SK-N-SH (cell line): Measurements from ENCODE around the gene GDA. TPM values are rescaled to one million over a fixed set of nuclear protein-coding genes. Genes with fewer than 3 reads are reported as not detected.

Source experiments
- CTCF ChIA-PET: fragments of 300-600, 350-600 bp; formaldehyde crosslinking; extraction: SDS; loops from one replicate; lab custom pipeline; 2021; lab: Yijun Ruan, JAX
- POLR2A ChIA-PET: fragments of 350-600 bp; sonication (Branson Sonifier 250); formaldehyde crosslinking; extraction: SDS; loops from one replicate; lab custom pipeline; 2020; ENCODE audit warnings: antibody characterized with exemption, inconsistent platforms; lab: Yijun Ruan, JAX
- DNase-seq: peaks from one replicate; pipeline ENCODE4 v3.0.0; 2012
- H2AFZ ChIP-seq: fragments of 200-600 bp; sonication (generic); 2 replicates; pipeline ENCODE4 v1.8.1; 2016; ENCODE audit warnings: antibody characterized with exemption, mild to moderate bottlenecking, low read depth
- H3F3A ChIP-seq: fragments of 200-600 bp; sonication (generic); replicated peaks from 2 replicates; pipeline ENCODE3; 2016; ENCODE audit warnings: antibody characterized with exemption, mild to moderate bottlenecking; ENCODE audit not compliant: insufficient read depth
- H3K27ac ChIP-seq, 2 experiments: fragments of 200-500 bp in 1 of 2; fragments of 200-600 bp in 1 of 2; sonication (Bioruptor generic) in 1 of 2; sonication (generic), shearing (Covaris generic) in 1 of 2; 2 replicates each; pipeline versions ENCODE4 v1.5.1 to v1.6.1; 2014 to 2016; ENCODE audit warnings: low read depth in 2 of 2, inconsistent platforms in 1 of 2, low read length in 1 of 2, mild to moderate bottlenecking in 1 of 2, mixed read lengths in 1 of 2
- H3K27me3 ChIP-seq: fragments of 200-600 bp; sonication (generic), shearing (Covaris generic); 2 replicates; pipeline ENCODE4 v1.6.1; 2016; ENCODE audit warnings: mixed run types; ENCODE audit not compliant: insufficient read depth
- H3K36me3 ChIP-seq, 2 experiments: fragments of 200-500 bp in 1 of 2; fragments of 200-600 bp in 1 of 2; sonication (Bioruptor generic) in 1 of 2; sonication (generic) in 1 of 2; replicated peaks in 1 of 2; 2 replicates each; pipeline versions ENCODE3 to v1.5.1; 2014 to 2016; ENCODE audit warnings: low read length in 1 of 2, mild to moderate bottlenecking in 1 of 2; ENCODE audit not compliant: insufficient read depth in 2 of 2, control insufficient read depth in 1 of 2
- H3K4me1 ChIP-seq, 2 experiments: fragments of 200-500 bp in 1 of 2; fragments of 200-600 bp in 1 of 2; sonication (Bioruptor generic) in 1 of 2; sonication (generic), shearing (Covaris generic) in 1 of 2; 2 replicates each; pipeline versions ENCODE4 v1.5.1 to v1.6.1; 2014 to 2016; ENCODE audit warnings: low read depth in 1 of 2, low read length in 1 of 2, mixed run types in 1 of 2; ENCODE audit not compliant: insufficient read depth in 2 of 2, control insufficient read depth in 1 of 2
- H3K4me2 ChIP-seq: fragments of 200-600 bp; sonication (generic), shearing (Covaris generic); 2 replicates; pipeline ENCODE4 v1.6.1; 2017; ENCODE audit warnings: mixed run types
- H3K4me3 ChIP-seq, 2 experiments: fragments of 200-500 bp in 1 of 2; fragments of 200-600 bp in 1 of 2; sonication (Bioruptor generic) in 1 of 2; sonication (generic), shearing (Covaris generic) in 1 of 2; 2 replicates each; pipeline versions ENCODE4 v1.5.1 to v1.8.1; 2014 to 2016; ENCODE audit warnings: low read depth in 2 of 2, inconsistent platforms in 1 of 2, low read length in 1 of 2, mild to moderate bottlenecking in 1 of 2, mixed read lengths in 1 of 2, moderate library complexity in 1 of 2
- H3K79me2 ChIP-seq: fragments of 200-600 bp; sonication (generic); 2 replicates; pipeline ENCODE4 v1.8.1; 2017; ENCODE audit warnings: mild to moderate bottlenecking; ENCODE audit not compliant: insufficient read depth
- H3K9ac ChIP-seq: fragments of 200-600 bp; sonication (generic); 2 replicates; pipeline ENCODE4 v1.6.1; 2017; ENCODE audit warnings: mixed run types
- H3K9me2 ChIP-seq: fragments of 200-600 bp; sonication (generic); 2 replicates; pipeline ENCODE4 v1.6.1; 2017; ENCODE audit warnings: mixed run types
- H3K9me3 ChIP-seq: fragments of 200-600 bp; sonication (generic); 2 replicates; pipeline ENCODE4 v1.6.1; 2017; ENCODE audit warnings: mixed run types, mild to moderate bottlenecking, moderate library complexity
- H4K20me1 ChIP-seq: fragments of 200-600 bp; sonication (generic); 2 replicates; pipeline ENCODE4 v1.6.1; 2017; ENCODE audit warnings: mild to moderate bottlenecking, mixed run types; ENCODE audit not compliant: insufficient read depth
- EP300 ChIP-seq, 2 experiments: IDR thresholded peaks; 2 replicates each; pipeline versions ENCODE4 v1.4.0 to v1.6.1; 2012; ENCODE audit warnings: borderline replicate concordance in 1 of 2, low read depth in 1 of 2, low read length in 1 of 2
- GABPA ChIP-seq: IDR thresholded peaks from 2 replicates; pipeline ENCODE4 v1.4.0; 2012; ENCODE audit warnings: low read depth, mild to moderate bottlenecking
- JUND ChIP-seq: IDR thresholded peaks from 2 replicates; pipeline ENCODE4 v1.4.0; 2012
- POLR2AphosphoS5 ChIP-seq: IDR thresholded peaks from 2 replicates; pipeline ENCODE4 v1.6.1; 2012; ENCODE audit warnings: low read depth, low read length
- RAD21 ChIP-seq: IDR thresholded peaks from 2 replicates; pipeline ENCODE4 v1.6.1; 2012; ENCODE audit warnings: mild to moderate bottlenecking, low read length
- RCOR1 ChIP-seq: fragments of 150-350 bp; IDR thresholded peaks from 2 replicates; pipeline ENCODE4 v1.6.1; 2017; ENCODE audit warnings: antibody characterized with exemption, low read length
- RFX5 ChIP-seq: IDR thresholded peaks from 2 replicates; pipeline ENCODE4 v1.6.1; 2012; ENCODE audit warnings: mild to moderate bottlenecking, improper control_type of control experiment, low read length
- RXRA ChIP-seq: IDR thresholded peaks from 2 replicates; pipeline ENCODE4 v1.4.0; 2012; ENCODE audit warnings: low read depth, mild to moderate bottlenecking, borderline replicate concordance
- SIN3A ChIP-seq: IDR thresholded peaks from 2 replicates; pipeline ENCODE4 v1.6.1; 2012; ENCODE audit warnings: low read depth, mild to moderate bottlenecking, low read length, moderate library complexity, borderline replicate concordance
- SMC3 ChIP-seq: IDR thresholded peaks from 2 replicates; pipeline ENCODE4 v1.6.1; 2012; ENCODE audit warnings: low read depth, low read length, improper control_type of control experiment
- TAF1 ChIP-seq: IDR thresholded peaks from 2 replicates; pipeline ENCODE4 v1.6.1; 2012; ENCODE audit warnings: low read depth, mild to moderate bottlenecking, low read length, moderate library complexity, borderline replicate concordance
- TEAD4 ChIP-seq: IDR thresholded peaks from 2 replicates; pipeline ENCODE4 v1.4.0; 2012; ENCODE audit warnings: mild to moderate bottlenecking, borderline replicate concordance; ENCODE audit not compliant: insufficient read depth
- WGBS: methylation state at CpG from one replicate; pipeline ENCODE4 v1.1.6; 2017; ENCODE audit warnings: low lambda C conversion rate; 5-methylcytosine and 5-hydroxymethylcytosine counted together
- polyA plus RNA-seq, 3 experiments: library from polyadenylated mRNA; depleted of rRNA; stranded (reverse); fragments of >200 nt; gene quantifications; 2 replicates each; pipeline ENCODE4 v1.2.3, GENCODE V29; 2012
- TF ChIP-seq, protein P1 (sequence below): IDR thresholded peaks from 2 replicates; pipeline ENCODE4 v1.4.0; 2012; ENCODE audit warnings: low read depth
- TF ChIP-seq, protein P2 (sequence below): fragments of 200-600 bp; sonication (generic); IDR thresholded peaks from 2 replicates; pipeline ENCODE4 v1.6.1; 2017; ENCODE audit warnings: antibody characterized with exemption, mild to moderate bottlenecking, moderate library complexity
- TF ChIP-seq, protein P3 (sequence below): IDR thresholded peaks from 2 replicates; pipeline ENCODE4 v1.6.1; 2012; ENCODE audit warnings: mild to moderate bottlenecking, low read depth, low read length, moderate library complexity

GDA gene
- polyA plus RNA-seq, 1 of the 3 experiments (the other 2 are of a cell fraction), result not detected

DNA sequence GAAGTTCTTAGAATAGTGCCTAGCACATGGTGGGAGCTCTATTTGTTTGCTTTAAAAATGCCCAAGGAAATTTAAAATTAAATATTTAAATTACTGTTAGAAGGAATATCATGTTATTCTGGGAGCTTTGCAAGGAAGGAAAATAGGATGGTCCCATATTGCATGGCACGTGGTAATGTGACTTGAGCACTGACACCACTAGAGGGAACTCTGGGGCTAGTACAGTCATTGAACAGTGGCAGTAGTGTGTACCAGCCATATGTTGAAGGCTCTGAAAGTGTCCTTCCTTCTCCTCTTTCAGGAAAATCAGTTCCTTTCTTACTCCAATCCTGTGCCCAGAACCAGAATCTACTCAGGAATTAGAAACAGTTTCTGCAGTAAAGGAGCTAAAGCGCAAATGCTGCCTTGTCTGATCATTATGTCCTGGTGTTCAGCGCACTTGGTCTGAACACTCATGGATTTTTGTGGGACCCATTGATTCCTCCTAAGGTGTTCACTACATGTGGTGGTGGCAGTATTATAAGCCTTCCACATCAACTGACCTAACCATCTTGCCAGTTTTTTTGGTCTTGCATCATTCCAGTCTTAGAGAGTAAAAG is 54.1 kb downstream of the GDA start:
- H3K4me2 ChIP-seq, result no peak overlapping the region
- no peaks in the 10 kb centered on the region; the same call in 1 of the 2 replicates for H3K27me3 ChIP-seq
- H3K4me3 ChIP-seq, result no peak overlapping the region
- TF ChIP-seq, protein P1, sequence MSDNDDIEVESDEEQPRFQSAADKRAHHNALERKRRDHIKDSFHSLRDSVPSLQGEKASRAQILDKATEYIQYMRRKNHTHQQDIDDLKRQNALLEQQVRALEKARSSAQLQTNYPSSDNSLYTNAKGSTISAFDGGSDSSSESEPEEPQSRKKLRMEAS, result 0 out of 2 replicates have a peak, but pooled peaks have one; percentile 27
- TF ChIP-seq, protein P2, sequence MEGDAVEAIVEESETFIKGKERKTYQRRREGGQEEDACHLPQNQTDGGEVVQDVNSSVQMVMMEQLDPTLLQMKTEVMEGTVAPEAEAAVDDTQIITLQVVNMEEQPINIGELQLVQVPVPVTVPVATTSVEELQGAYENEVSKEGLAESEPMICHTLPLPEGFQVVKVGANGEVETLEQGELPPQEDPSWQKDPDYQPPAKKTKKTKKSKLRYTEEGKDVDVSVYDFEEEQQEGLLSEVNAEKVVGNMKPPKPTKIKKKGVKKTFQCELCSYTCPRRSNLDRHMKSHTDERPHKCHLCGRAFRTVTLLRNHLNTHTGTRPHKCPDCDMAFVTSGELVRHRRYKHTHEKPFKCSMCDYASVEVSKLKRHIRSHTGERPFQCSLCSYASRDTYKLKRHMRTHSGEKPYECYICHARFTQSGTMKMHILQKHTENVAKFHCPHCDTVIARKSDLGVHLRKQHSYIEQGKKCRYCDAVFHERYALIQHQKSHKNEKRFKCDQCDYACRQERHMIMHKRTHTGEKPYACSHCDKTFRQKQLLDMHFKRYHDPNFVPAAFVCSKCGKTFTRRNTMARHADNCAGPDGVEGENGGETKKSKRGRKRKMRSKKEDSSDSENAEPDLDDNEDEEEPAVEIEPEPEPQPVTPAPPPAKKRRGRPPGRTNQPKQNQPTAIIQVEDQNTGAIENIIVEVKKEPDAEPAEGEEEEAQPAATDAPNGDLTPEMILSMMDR, result peak; percentile 56
- TF ChIP-seq, protein P3, sequence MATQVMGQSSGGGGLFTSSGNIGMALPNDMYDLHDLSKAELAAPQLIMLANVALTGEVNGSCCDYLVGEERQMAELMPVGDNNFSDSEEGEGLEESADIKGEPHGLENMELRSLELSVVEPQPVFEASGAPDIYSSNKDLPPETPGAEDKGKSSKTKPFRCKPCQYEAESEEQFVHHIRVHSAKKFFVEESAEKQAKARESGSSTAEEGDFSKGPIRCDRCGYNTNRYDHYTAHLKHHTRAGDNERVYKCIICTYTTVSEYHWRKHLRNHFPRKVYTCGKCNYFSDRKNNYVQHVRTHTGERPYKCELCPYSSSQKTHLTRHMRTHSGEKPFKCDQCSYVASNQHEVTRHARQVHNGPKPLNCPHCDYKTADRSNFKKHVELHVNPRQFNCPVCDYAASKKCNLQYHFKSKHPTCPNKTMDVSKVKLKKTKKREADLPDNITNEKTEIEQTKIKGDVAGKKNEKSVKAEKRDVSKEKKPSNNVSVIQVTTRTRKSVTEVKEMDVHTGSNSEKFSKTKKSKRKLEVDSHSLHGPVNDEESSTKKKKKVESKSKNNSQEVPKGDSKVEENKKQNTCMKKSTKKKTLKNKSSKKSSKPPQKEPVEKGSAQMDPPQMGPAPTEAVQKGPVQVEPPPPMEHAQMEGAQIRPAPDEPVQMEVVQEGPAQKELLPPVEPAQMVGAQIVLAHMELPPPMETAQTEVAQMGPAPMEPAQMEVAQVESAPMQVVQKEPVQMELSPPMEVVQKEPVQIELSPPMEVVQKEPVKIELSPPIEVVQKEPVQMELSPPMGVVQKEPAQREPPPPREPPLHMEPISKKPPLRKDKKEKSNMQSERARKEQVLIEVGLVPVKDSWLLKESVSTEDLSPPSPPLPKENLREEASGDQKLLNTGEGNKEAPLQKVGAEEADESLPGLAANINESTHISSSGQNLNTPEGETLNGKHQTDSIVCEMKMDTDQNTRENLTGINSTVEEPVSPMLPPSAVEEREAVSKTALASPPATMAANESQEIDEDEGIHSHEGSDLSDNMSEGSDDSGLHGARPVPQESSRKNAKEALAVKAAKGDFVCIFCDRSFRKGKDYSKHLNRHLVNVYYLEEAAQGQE, result no peak
- no peak for TF ChIP-seq RCOR1
- peak; percentile 49 for TF ChIP-seq RAD21
- no peaks in the 10 kb centered on the region for H3K9me2 ChIP-seq
- H3F3A ChIP-seq, result no peaks in the 10 kb centered on the region
- peak; percentile 31 for DNase-seq
- WGBS, result 54% methylated on average over 3 of the region's 3 CpGs
- H3K9ac ChIP-seq, result no peak overlapping the region
- CTCF ChIA-PET, result interaction anchor here (0.5 to 2.3 kb wide), 9 partner anchors 9 to 165 kb away, joined by 3 to 11 read pairs (median 3); no protein-coding TSS in a partner anchor
- H3K36me3 ChIP-seq, result no peaks in the 10 kb centered on the region
- no peaks in the 10 kb centered on the region for H3K4me1 ChIP-seq
- H3K9me3 ChIP-seq, result no peaks in the 10 kb centered on the region
- H3K79me2 ChIP-seq, result no peaks in the 10 kb centered on the region
- H4K20me1 ChIP-seq, result no peaks in the 10 kb centered on the region
- H2AFZ ChIP-seq, result no peak overlapping the region
- POLR2A ChIA-PET, result no interaction called here
- H3K27ac ChIP-seq, result no peak overlapping the region

DNA sequence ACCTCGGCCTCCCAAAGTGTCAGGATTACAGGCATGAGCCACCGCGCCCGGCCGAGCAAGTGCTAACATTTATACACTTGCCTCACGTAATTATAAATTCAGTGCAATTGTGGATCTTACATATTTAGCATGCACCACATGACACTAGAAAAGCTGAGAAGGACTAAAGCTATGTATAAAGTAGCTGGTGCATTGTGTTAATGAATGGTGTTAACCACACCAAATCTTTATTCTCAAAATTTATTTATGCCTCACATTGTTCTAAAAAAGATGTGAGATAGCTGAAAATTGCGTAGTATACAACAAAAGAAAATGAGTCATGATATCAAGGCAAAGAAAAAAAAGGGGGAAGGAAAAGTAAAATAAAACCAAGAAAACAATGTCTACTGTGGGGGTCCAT is 54.8 kb downstream of the GDA start:
- Histone ChIP-seq H3K4me3 (no peak overlapping the region), H3K36me3 (no peaks in the 10 kb centered on the region), H3K9me2 (no peaks in the 10 kb centered on the region), H3K4me1 (no peaks in the 10 kb centered on the region), H3K9me3 (no peaks in the 10 kb centered on the region), H3K79me2 (no peaks in the 10 kb centered on the region), H3F3A (no peaks in the 10 kb centered on the region), H3K4me2 (no peak overlapping the region), H2AFZ (no peak overlapping the region), H3K27ac (no peak overlapping the region), H3K9ac (no peak overlapping the region), H3K27me3 (no peaks in the 10 kb centered on the region; the same call in 1 of the 2 replicates), H4K20me1 (no peaks in the 10 kb centered on the region)
- TF ChIP-seq TEAD4 (no peak), RFX5 (no peak), GABPA (no peak), SMC3 (no peak), TAF1 (no peak), RXRA (no peak), POLR2AphosphoS5 (no peak), JUND (no peak), EP300 (IDR thresholded peaks at IDR 0.05; ENCODE audit: borderline replicate concordance in 1 of 2, low read depth in 1 of 2, low read length in 1 of 2) (no peak), SIN3A (no peak)
- TF ChIP-seq, protein P3, result no peak
- WGBS, result 16% methylated on average over 7 of the region's 7 CpGs
- CTCF ChIA-PET, result interaction anchor here (0.6 to 2.3 kb wide), 6 partner anchors 15 to 679 kb away, joined by 3 to 11 read pairs (median 4); no protein-coding TSS in a partner anchor
- POLR2A ChIA-PET, result no interaction called here
- no peak for DNase-seq
